ENCODE measurements around the gene TEX19.
"Not testable (repeated sequence)": the region's sequence is repeated elsewhere in the genome, so short reads cannot be mapped to it uniquely, and the experiment has no call there.

- TF ChIP-seq CTCF (IDR thresholded peaks at IDR 0.05; ENCODE audit: insufficient read depth, low read length); REST (IDR thresholded peaks at IDR 0.05; ENCODE audit: insufficient replicate concordance, low read depth); POLR2AphosphoS5 (IDR thresholded peaks at IDR 0.05; ENCODE audit: low read depth): not testable (repeated sequence)
Measured at GRCh38 chr17:82359451-82360074, 516 bp downstream of the TEX19 start.

Data from HL-60 (cell line).